ENCODE data around the gene TMEM108. TPM values are rescaled to one million over a fixed set of nuclear protein-coding genes. Genes with fewer than 3 reads are reported as not detected.

TMEM108 gene
- total RNA-seq, 6 experiments from 2014 or later = not detected

DNA sequence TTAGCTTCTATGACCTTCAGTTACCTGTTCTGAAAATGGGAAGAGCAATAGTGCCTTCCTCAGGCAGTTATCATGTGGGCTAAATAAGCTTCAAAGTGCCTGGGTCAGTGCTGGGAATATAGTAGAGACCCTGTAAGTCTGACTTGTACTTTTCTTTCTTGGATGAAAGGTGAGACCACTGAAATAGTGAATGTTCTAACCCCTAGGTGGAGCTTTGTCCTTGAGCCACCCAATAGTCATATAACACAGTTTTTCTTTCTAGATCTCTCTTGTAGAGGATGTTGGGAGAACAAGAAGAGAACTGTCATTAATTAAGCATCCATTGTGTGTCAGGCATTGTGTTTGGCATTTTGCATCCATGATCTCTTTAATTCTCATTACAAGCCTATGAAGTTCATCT lies 348.7 kb downstream of the TMEM108 start:
- TF ChIP-seq, protein P1, sequence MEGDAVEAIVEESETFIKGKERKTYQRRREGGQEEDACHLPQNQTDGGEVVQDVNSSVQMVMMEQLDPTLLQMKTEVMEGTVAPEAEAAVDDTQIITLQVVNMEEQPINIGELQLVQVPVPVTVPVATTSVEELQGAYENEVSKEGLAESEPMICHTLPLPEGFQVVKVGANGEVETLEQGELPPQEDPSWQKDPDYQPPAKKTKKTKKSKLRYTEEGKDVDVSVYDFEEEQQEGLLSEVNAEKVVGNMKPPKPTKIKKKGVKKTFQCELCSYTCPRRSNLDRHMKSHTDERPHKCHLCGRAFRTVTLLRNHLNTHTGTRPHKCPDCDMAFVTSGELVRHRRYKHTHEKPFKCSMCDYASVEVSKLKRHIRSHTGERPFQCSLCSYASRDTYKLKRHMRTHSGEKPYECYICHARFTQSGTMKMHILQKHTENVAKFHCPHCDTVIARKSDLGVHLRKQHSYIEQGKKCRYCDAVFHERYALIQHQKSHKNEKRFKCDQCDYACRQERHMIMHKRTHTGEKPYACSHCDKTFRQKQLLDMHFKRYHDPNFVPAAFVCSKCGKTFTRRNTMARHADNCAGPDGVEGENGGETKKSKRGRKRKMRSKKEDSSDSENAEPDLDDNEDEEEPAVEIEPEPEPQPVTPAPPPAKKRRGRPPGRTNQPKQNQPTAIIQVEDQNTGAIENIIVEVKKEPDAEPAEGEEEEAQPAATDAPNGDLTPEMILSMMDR (IDR thresholded peaks at IDR 0.05) = peak; percentile 39
- no peaks in the 10 kb centered on the region for H3K9me3 Mint-ChIP-seq
- no peaks in the 10 kb centered on the region for H3K36me3 Mint-ChIP-seq (ENCODE audit: low read depth)

DNA sequence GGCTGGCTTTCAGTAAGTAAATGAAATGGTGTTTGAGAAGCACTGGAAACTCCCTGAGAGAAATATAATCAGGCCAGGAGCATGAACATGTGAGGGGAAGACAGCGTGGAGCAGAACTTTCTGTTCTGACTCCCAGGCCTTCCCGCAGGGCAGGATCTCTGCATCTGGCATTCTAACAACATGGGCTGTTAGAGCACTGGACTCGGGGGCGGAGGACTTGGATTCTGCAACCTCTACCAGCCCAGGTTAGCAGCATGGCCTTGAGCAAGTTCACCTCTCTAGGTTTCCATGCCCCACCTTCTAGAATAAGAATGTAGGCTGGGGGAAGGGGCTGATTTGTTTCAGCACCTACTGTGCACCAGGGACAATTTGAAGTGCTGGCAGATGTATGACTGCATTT lies 349.1 kb downstream of the TMEM108 start:
- H3K9me3 Mint-ChIP-seq = no peaks in the 10 kb centered on the region
- peaks cover 11% of the 10 kb centered on the region; the same call in 1 of the 2 replicates for H3K4me1 Mint-ChIP-seq (ENCODE audit: low read depth)
- DNase-seq = no peak
- H3K27ac Mint-ChIP-seq = no peak overlapping the region
- no peaks in the 10 kb centered on the region for H3K36me3 Mint-ChIP-seq (ENCODE audit: low read depth)
- peaks cover 23% of the 10 kb centered on the region for H3K27me3 Mint-ChIP-seq (ENCODE audit: insufficient read depth)
- TF ChIP-seq, protein P1 (IDR thresholded peaks at IDR 0.05) = no peak
- H3K4me3 Mint-ChIP-seq = no peak overlapping the region

More for the DNA sequence above, 348.7 kb downstream of the TMEM108 start:
- H3K4me1 Mint-ChIP-seq (ENCODE audit: low read depth) = peaks cover 11% of the 10 kb centered on the region; the same call in 1 of the 2 replicates
- H3K27me3 Mint-ChIP-seq (ENCODE audit: insufficient read depth) = peaks cover 28% of the 10 kb centered on the region
- H3K27ac Mint-ChIP-seq = no peak overlapping the region
- DNase-seq = no peak
- no peak overlapping the region for H3K4me3 Mint-ChIP-seq

DNA sequence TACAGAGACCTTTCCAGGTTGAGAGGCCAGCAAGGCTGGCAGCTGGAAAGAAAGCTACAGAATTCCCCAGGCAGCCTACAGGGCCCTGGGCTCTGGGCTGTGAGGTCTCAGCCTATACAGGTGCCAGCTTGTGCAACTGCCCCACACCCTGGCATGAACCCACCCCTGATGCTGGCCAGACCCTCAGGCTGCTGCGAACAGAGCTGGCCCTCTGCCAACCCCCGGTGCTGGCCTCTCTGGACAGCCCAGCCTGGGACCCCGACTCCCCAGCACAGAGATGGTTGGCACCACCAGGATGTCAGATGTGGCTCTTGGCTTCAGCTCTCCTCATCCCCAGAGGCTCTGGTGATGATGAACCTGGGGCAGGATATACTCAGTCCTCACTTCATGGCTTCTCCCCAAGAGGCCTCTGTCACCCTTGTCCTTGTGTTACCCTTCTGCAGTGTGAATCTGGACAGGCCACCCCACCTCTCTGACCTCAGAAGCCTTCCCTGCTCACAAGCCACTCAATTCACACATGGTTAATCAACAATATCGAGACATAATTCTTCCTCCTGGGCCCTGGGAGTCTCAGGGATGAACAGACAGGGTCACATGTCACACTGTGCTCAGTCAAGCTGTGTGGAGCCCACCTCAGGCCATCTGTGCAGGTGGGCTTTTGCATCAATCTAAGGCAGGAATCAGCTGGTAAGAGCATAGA lies 350.7 kb downstream of the TMEM108 start:
- Mint-ChIP-seq H3K4me1 (ENCODE audit: low read depth) (peaks cover 11% of the 10 kb centered on the region; the same call in 1 of the 2 replicates), H3K36me3 (ENCODE audit: low read depth) (no peaks in the 10 kb centered on the region), H3K27ac (no peak overlapping the region), H3K4me3 (no peak overlapping the region), H3K27me3 (ENCODE audit: insufficient read depth) (peaks cover 25% of the 10 kb centered on the region), H3K9me3 (no peaks in the 10 kb centered on the region)
- no peak for DNase-seq
- TF ChIP-seq, protein P1 (IDR thresholded peaks at IDR 0.05) = no peak

DNA sequence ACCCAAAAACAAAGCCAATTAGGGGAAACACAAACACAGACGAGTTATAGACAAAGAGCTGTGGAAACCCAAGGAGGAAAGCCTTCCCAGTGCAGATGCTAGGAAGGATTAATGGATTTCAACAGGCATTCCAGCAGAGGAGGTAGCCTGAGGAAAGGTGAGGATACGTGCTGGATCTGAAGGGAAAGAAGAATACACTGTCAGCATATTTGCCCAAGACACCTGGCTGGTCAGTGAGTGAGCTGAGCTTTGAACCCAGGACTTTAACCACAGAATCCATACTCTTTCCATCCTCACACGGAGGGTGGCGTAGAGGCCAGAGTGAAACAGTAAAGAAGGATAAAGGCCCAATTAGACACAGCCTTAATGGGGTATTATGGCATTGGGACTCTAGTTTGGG lies 352.5 kb downstream of the TMEM108 start:
- no peak overlapping the region for H3K4me3 Mint-ChIP-seq
- DNase-seq = no peak
- TF ChIP-seq, protein P1 (IDR thresholded peaks at IDR 0.05) = no peak
- peaks cover 5% of the 10 kb centered on the region; the same call in 1 of the 2 replicates for H3K9me3 Mint-ChIP-seq
- H3K27ac Mint-ChIP-seq = no peak overlapping the region
- H3K27me3 Mint-ChIP-seq (ENCODE audit: insufficient read depth) = peaks cover 17% of the 10 kb centered on the region
- H3K4me1 Mint-ChIP-seq (ENCODE audit: low read depth) = peaks cover 16% of the 10 kb centered on the region
- no peaks in the 10 kb centered on the region for H3K36me3 Mint-ChIP-seq (ENCODE audit: low read depth)

DNA sequence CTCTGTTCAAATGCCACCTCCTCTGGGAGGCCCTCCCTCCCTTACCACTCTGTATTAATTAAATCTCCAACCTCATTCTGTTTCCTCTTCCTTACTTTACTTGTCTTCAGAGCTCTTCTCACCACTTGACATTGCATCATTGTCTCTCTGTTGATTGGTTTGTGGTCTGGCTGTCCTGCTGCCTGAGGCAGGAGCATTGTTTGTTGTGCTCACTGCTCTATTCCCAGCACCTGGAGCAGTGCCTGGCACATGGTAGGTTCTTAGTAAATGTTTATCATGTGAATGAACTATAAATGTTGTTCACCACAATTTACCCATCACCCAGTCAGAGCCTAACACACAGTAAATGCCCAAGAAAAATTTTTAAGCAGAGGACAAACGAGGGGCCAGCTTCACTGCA lies 355.0 kb downstream of the TMEM108 start:
- peaks cover 16% of the 10 kb centered on the region for H3K4me1 Mint-ChIP-seq (ENCODE audit: low read depth)
- H3K4me3 Mint-ChIP-seq = no peak overlapping the region
- H3K9me3 Mint-ChIP-seq = peaks cover 5% of the 10 kb centered on the region; the same call in 1 of the 2 replicates
- DNase-seq = no peak
- peaks cover 6% of the 10 kb centered on the region for H3K27me3 Mint-ChIP-seq (ENCODE audit: insufficient read depth)
- TF ChIP-seq, protein P1 (IDR thresholded peaks at IDR 0.05) = no peak
- no peaks in the 10 kb centered on the region for H3K36me3 Mint-ChIP-seq (ENCODE audit: low read depth)
- H3K27ac Mint-ChIP-seq = no peak overlapping the region; the same call in 1 of the 2 replicates

Measured in HFFc6 (cell line).